HG03108 (cell line): Measurements from ENCODE around the gene CRLF3.
"Not testable (repeated sequence)": the region's sequence is repeated elsewhere in the genome, so short reads cannot be mapped to it uniquely, and the experiment has no call there.

Experiments
- ATAC-seq: cut with Tn5 transposase; IDR thresholded peaks from one replicate; pipeline ENCODE4 v1.9.1; 2021; ENCODE audit warnings: moderate library complexity; ENCODE audit not compliant: unreplicated experiment

The CRLF3 gene

DNA sequence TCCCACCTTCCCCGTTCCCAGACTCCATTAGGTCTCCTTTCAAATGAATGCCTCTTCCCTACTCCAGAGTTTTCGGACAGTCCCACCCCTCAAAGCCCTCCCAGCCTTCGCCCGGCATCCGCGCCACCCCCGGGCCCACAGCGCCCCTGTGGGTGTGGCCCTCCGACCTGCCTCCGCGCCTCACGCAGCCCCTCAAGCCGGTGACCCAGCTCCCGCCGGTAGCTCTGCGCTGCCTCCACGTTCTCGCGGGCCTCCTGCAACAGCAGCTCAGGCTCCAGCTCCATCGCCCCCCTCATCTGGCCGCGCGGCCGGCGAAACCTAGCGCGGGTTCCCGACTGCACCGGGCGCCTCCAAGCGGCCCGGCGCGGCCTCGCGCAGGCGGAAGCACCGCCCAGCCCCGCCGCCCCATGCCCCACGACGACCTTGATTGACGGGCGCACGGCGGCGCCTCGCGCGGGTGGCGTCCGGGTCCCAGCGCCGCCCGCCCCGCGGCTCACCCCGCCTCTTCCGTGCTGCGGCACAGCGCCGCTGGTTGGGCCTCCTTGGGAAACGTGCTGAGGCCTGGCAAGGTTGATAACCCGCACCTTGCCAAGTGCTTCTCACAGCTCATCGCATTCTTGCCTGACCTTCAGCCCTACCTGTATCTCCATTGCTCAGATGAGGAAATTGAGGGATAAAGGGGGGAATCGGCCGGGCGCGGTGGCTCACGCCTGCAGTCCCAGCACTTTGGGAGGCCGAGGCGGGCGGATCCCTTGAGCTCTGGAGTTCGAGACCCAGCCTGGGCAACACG, at the start of gene CRLF3:
Gene CRLF3, minus strand, starts transcription at position 337 of the 790 bp plus-strand sequence. Its CDS starts 41 bp downstream, at position 296.
- ATAC-seq = peak; percentile 89

- ATAC-seq = no peak
Observed at GRCh38 chr17:30869005-30869404, 44.5 kb upstream of the CRLF3 start.

- ATAC-seq = no peak
Observed at GRCh38 chr17:30864636-30865035, 40.1 kb upstream of the CRLF3 start.

DNA sequence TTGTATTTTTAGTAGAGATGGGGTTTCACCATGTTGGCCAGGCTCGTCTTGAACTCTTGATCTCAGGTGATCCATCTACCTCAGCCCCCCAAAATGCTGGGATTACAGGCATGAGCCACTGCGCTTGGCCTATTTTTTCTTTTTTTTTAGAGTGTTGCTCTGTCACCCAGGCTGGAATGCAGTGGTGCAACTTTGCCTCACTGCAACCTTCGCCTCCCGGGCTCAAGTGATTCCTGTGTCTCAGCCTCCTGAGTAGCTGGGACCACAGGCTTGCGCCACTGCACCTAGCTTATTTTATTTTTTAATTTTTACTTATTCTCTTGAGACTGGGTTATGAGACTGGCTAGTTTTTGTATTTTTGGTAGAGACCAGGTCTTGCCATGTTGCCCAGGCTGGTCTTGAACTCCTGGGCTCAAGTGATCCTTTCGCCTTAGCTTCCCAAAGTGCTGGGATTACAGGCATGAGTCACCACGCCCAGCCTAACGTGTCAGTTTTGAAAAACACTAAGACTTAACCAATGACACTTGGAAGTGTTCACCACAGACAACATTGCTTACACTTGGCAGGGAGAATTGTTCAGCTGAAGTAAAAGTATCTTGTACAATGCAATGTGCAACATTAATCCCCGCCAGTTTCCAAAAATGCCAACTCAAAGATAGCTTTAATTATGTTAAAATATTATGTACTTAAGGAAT, 34.2 kb upstream of the CRLF3 start:
- no peak for ATAC-seq

GRCh38 chr17:30854146-30854545, 29.7 kb upstream of the CRLF3 start:
- ATAC-seq = no peak

GRCh38 chr17:30848021-30848420, 23.5 kb upstream of the CRLF3 start:
- no peak for ATAC-seq

DNA sequence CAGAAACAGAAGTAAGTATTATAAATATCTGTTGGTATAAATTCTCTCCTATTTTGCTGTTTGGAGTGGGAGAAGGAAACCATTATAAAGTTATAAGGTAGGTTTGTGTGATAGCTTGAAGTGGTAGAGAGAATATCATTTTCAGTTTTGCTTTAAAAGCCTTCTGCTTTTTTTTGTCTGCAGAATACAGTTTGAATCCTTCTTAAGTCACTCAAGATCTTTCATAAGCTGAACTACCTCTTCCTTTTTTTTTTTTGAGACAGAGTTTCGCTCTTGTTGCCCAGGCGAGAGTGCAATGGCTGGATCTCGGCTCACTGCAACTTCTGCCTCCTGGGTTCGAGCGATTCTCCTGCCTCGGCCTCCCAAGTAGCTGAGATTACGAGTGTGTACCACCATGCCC, 16.3 kb upstream of the CRLF3 start:
- no peak for ATAC-seq

DNA sequence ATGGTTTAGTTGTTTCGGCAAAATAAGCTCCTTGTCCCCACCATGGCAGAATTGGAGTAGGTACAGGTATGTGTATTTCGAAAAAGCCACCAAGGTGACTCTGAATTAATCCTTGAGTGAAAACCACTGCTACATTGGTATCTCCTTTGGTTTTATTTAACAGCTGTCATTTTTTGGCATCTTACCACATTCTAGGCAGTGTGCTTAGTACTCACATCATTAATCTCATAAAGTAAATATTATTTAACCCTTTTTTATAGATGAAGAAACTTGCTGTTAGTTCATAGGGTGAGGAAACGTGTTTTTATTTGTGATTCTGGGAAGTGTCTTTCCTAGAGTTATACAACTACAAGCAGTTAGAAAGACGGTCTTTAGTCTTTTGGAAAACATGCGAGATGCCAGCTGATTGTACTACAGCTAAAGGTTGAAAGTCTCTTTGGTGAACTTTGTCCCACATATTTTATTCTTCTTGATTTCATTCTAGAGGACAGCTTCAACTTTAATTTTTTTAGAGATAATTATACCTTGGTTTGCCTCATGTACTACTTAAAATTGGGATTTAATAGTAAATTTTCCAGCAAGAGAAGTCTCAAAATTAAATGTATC, 13.8 kb upstream of the CRLF3 start:
- no peak for ATAC-seq

DNA sequence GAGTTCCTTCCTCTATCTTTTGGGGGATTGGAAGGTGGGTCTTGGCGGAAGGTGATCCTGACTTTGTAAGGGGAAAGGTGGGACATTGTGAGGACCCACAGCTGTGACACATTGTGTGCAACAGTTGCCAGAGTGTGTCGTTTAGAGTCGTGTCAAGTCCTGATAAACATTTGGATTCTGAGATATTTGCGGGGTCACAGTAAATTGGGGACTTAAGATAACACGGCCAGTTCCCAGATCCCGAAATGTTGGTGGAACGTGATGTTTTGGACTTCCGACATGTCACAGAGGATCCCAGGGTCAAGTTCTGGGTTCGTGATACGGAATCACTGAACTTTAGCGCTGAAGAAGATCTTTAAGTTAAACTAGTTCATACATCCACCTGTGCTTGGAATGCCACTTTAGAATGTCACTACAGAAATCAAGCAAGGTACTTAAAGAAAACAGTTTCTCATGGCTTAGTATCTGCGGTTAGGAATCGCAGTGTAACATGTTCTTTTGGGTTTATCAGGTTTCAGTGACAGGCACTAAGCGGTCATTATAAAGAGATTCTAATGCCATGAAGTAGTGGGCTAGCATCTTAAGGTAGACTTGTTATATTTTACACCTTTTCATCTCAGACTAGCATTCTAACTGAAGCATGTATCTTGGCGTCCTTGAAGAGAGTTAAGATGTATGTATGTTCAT, 8.1 kb upstream of the CRLF3 start:
- ATAC-seq = no peak

- no peak for ATAC-seq
Observed at GRCh38 chr17:30831663-30832437, 7.4 kb upstream of the CRLF3 start, which contains the start of gene ATAD5. ATAD5 (plus strand) TSS chr17:30831966; CDS start chr17:30832348, 382 bp downstream.

- ATAC-seq = no peak
Observed at GRCh38 chr17:30831257-30831656, 6.8 kb upstream of the CRLF3 start.

- ATAC-seq = no peak
Observed at GRCh38 chr17:30829022-30829421, 4.5 kb upstream of the CRLF3 start.

- no peak for ATAC-seq
Observed at GRCh38 chr17:30827082-30827481, 2.6 kb upstream of the CRLF3 start.

DNA sequence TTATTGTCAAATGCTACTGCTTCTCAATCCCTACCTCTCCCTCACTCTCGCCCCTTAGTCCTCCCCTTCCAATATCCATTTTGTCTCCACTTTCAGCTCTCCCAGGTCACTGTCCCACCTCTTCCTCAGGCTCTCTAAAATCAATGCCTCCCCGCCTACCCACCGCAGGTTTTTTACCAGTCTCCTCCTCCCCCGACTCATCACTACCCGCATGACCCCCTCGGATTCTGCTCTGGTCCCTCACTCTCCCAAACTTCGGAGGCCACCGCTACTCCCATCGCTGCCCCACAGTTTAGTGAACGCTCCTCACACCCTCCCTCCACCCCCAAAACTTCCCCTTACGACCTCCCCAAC, 513 bp downstream of the CRLF3 start:
- ATAC-seq = no peak

GRCh38 chr17:30823421-30823820, 1.1 kb downstream of the CRLF3 start:
- ATAC-seq = no peak

DNA sequence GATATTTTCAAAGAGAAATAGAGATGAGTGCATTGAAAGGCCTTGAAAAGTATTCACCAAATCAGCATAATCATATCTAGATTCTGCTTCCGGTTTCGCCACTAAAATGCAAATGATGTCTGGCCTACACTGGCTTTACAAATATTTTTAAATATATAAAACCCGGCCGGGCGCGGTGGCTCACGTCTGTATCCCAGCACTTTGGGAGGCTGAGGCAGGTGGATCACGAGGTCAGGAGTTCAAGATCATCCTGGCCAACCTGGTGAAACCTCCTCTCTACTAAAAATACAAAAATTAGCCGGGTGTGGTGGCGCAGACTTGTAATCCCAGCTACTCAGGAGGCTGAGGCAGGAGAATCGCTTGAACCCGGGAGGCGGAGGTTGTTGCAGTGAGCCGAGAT, 1.6 kb downstream of the CRLF3 start:
- ATAC-seq = not testable (repeated sequence)

- no peak for ATAC-seq
Observed at GRCh38 chr17:30821871-30822723, 2.4 kb downstream of the CRLF3 start.

GRCh38 chr17:30819971-30820705, 4.4 kb downstream of the CRLF3 start:
- ATAC-seq = no peak

DNA sequence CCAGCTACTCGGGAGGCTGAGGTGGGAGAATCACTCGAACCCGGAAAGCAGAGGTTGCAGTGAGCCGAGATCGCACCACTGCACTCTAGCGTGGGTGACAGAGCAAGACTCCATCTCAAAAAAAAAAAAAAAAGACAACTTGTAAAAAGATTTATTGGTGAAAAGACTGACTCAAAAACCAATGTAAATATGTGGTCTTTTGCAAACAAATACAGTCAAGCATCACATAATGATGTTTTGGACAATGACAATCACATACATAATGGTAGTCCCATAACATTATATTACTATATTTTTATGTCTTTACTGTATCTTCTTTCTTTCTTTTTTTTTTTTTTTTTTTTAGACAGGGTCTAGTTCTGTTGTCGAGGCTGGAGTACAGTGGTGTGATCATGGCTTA, 8.3 kb downstream of the CRLF3 start:
- no peak for ATAC-seq
